GM12864 (cell line): ENCODE data around the gene APOA5.
"Not testable (repeated sequence)": the region's sequence is repeated elsewhere in the genome, so short reads cannot be mapped to it uniquely, and the experiment has no call there.

Experiments used
- DNase-seq: peaks from one replicate; pipeline ENCODE4 v3.0.0-alpha.2; 2011; ENCODE audit warnings: low read depth
- H3K4me3 ChIP-seq: 2 replicates; pipeline ENCODE4 v1.5.1; 2011; ENCODE audit warnings: mild to moderate bottlenecking, low read depth, low read length, control low read depth
- TF ChIP-seq, protein P1 (sequence below): IDR thresholded peaks from 2 replicates; pipeline ENCODE4 v1.5.1; 2011; ENCODE audit warnings: low read depth, mild to moderate bottlenecking, moderate library complexity, low read length, control low read depth, inconsistent platforms; ENCODE audit errors: missing control alignments

Gene APOA5

DNA sequence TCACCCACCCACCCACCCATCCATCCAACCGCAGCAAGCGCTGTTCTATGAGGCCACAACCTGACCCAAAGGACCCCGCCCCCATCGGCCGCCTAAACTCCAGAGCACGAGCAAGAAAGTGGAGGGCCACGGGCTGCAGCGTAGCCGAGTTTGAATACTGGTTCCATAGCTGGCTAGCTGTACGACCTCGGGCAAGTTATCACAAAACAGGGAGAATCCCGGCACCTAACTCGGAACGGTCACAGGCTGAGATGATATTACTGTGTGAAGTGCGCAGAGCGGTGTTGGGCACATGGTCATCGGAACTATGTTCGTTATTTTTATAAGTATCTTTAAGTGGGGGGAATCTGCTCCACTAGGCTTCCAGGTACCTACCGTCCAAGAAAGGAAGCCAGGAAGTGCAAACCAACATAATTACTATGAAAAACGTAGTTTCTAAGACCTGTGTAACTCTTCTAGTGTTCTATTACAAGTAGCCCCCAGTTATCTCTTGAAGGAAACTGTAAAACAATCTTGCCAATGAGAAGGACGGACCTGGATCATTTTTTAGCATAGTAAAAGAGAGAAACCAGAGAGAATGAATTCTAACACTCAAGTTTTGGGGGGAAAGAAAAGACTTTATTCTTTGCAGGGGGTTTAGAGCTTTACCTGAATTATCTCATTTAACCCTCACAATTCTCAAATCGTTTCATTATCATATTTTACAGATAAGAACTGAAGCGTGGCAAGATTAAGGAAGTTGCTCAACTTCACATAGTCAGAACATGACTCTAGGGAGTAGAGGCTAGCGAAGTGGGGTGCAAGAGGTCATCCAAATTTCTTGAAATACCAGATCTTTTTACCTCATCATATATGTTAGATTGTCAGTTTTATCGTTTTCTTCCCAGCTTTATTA is 18.2 kb downstream of the APOA5 start:
- TF ChIP-seq, protein P1, sequence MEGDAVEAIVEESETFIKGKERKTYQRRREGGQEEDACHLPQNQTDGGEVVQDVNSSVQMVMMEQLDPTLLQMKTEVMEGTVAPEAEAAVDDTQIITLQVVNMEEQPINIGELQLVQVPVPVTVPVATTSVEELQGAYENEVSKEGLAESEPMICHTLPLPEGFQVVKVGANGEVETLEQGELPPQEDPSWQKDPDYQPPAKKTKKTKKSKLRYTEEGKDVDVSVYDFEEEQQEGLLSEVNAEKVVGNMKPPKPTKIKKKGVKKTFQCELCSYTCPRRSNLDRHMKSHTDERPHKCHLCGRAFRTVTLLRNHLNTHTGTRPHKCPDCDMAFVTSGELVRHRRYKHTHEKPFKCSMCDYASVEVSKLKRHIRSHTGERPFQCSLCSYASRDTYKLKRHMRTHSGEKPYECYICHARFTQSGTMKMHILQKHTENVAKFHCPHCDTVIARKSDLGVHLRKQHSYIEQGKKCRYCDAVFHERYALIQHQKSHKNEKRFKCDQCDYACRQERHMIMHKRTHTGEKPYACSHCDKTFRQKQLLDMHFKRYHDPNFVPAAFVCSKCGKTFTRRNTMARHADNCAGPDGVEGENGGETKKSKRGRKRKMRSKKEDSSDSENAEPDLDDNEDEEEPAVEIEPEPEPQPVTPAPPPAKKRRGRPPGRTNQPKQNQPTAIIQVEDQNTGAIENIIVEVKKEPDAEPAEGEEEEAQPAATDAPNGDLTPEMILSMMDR: no peak
- DNase-seq: no peak
- H3K4me3 ChIP-seq: peak overlapping the region; percentile 82

DNA sequence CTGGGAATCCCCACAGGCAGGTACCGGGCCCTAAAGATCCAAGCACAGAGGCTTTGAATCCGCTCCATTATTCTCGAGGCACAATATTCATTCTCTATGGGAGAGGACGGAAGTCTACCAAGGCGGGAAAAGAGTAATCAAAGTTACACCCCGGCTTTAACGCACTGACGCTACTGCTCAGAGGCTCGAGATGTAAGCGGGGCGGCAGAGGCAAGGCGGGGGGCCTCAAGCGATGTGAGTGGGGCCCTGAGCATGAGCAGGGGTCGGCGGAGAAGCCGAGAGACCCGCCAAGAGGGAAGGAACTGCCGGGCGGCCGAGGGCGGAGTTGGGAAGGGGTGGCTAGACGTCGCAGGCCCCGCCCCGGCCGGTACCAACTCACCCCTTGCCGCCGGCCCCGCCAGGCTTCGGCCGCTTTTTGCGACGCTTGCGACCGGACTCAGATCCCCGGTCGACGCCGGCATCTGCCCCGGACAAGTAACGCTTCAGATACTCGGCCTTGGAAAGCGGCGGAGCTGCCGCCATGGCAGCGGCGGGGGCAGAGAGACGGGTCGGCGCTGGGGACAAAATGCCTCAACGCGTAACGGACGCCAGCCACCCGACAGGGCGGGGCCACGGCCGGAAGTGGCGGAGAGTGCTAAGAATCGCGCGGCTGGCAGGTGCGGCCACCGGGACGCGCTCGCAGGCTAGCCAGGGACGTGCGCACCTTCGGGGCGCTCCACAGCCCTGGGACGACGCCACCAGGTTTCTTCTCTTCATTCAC is 19.1 kb downstream of the APOA5 start, which contains the start of gene BUD13:
Gene BUD13 (minus strand): TSS at position 545 of the 760 bp plus-strand sequence. CDS start 23 bp downstream, at position 522.
- TF ChIP-seq, protein P1: no peak
- DNase-seq: peak; percentile 72
- peak within 1 kb of the TSS; percentile 82 for H3K4me3 ChIP-seq

DNA sequence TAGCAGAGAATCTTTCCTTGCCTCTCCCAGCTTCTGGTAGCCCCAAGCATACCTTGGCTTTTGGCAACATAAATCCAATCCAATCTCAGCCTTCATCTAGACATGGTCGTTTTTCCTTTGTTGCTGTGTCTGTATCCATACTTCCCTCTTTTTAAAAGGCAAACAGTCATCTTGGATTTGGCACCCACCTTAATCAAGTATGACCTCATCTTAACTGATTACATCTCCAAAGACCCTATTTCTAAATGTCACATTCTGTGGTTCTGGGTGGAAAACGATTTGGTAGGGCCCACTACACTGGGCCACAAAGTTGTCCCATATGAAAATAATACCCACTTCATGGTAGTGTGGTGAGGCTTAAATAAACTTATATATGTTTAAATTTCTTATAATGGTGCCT is 19.7 kb downstream of the APOA5 start:
- DNase-seq: no peak
- TF ChIP-seq, protein P1: no peak
- peak overlapping the region; percentile 82 for H3K4me3 ChIP-seq

DNA sequence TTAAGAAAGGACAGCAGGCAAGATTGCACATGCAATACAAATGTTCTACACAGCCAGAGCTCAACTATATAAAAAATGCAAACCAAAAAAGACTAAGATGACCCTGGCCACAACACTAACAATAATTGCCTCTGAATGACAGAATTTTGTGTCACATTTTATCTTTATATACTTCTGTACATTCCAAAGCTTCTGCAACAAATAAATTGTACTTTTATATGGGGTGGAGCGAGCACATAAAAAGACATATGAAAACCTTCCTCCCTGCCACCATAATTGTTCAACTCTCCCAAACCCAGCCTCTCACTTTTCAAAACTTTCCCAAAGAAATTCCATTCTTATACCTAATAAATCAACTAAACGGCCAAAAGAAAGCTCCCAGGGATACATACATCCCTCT is 29.5 kb downstream of the APOA5 start:
- H3K4me3 ChIP-seq: no peak overlapping the region
- TF ChIP-seq, protein P1: no peak
- no peak for DNase-seq

DNA sequence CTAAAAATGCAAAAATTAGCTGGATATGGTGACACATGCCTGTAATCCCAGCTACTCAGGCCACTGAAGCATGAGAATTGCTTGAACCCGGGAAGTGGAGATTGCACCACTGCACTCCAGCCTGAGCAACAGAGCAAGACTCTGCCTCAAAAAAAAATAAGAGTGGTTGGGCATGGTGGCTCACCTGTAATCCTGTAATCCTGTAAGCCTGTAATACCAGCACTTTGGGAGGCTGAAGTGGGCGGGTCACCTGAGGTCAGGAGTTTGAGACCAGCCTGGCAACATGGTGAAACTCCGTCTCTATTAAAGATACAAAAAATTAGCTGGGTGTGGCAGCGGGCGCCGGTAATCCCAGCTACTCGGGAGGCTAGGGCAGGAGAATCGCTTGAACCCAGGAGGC is 35.6 kb downstream of the APOA5 start:
- DNase-seq, H3K4me3 ChIP-seq: not testable (repeated sequence)

DNA sequence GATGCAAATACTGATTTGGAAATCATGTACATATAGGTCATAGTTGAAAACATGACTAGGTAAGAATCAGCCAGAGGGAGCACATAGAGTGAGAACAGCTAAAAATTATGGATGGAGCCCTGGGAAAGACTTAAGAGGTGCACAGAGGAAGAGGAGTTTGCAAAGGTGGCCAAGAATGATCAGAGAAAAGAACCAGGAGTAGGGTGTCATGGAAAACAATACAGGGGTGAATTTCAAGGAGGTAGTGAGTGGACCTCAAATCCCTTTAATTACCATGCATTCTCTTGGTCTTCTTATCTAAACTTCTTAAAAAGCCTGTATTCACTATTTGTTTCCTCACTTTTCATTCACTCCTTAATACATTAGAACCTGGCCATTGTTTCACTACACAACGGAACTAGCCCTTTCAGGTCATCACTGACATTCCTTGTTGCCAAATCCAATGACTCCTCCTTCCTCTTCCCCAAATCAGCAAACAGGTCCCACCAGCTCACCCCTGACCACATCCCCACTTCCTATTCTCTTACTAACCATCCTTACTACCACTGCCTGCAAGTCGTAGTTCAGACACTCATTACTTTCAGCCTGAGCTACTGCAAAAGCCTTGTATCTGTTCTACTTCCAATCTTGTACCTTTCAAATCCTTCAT is 41.5 kb downstream of the APOA5 start:
- DNase-seq: no peak
- H3K4me3 ChIP-seq: no peak overlapping the region
- TF ChIP-seq, protein P1: no peak

DNA sequence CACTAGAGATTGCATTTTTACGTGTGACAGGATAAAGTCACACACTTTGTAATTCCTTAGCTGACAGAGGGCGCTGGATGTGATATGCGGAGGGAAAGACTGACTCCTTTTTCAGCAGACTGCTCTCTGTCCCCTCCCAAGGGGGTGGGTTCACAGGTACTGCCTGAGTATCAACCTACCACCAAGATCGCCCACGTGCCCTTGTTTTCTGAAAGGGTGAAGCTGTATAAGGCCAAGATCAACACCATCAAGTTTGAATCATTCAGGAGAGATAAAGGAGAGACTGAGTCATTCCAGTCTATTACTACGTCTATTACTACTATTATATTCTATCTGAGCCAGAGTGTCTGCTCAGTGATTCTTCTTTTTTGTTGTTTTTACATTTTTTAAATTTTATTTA is 49.6 kb downstream of the APOA5 start:
- TF ChIP-seq, protein P1: no peak
- no peak for DNase-seq
- H3K4me3 ChIP-seq: no peak overlapping the region
